K562 (cell line): ENCODE data around the gene CCNL1. TPM values are rescaled to one million over a fixed set of nuclear protein-coding genes. Genes with fewer than 3 reads are reported as not detected.

ENCODE experiments used
- ATAC-seq: fragments of 200-7000 bp; cut with Tn5 transposase; 3 replicates; pipeline ENCODE4 v1.9.1; 2020; ENCODE audit warnings: moderate library complexity
- BruUV-seq: library from RNA; stranded (reverse); fragments of 400-500 nt; replicated peaks from 2 replicates; lab custom pipeline; 2021; lab: Mats Ljungman, UMichigan
- CTCF ChIA-PET: fragments of 300-600 bp; formaldehyde crosslinking; extraction: SDS; loops from one replicate; lab custom pipeline; 2021; ENCODE audit warnings: low intra/inter-chr PET ratio; lab: Yijun Ruan, JAX
- POLR2A ChIA-PET: fragments of 300-600, 350-650 bp; sonication (Branson Sonifier 250); formaldehyde crosslinking; extraction: SDS; loops from one replicate; lab custom pipeline; 2021; ENCODE audit warnings: antibody characterized with exemption, inconsistent platforms; lab: Yijun Ruan, JAX
- DNase-seq, 4 experiments: peaks; one replicate each; pipeline versions ENCODE4 v3.0.0 to v3.0.0-alpha.2; 2011 to 2018; ENCODE audit warnings: low spot score in 3 of 4, mixed read lengths in 3 of 4; ENCODE audit errors: extremely low read depth in 1 of 4
- FAIRE-seq: peaks from 2 replicates; lab custom pipeline; 2011; peaks lifted over from hg19 to GRCh38; lab: Jason Lieb, UNC
- H2AFZ ChIP-seq: 2 replicates; pipeline ENCODE4 v1.6.0; 2011; ENCODE audit warnings: low read depth, low read length, control low read depth, inconsistent platforms
- H3K27ac ChIP-seq: fragments of 200-600 bp; 3 replicates; pipeline ENCODE4 v1.8.0; 2011; ENCODE audit warnings: low read depth, mild to moderate bottlenecking, control low read depth, inconsistent platforms, low read length, moderate library complexity, mixed read lengths; ENCODE audit errors: extremely low read depth
- H3K27me3 ChIP-seq, 2 experiments: fragments of 300-600 bp in 1 of 2; 2 replicates in 1 of 2; 3 replicates in 1 of 2; pipeline versions ENCODE4 v1.6.0 to v1.8.0; 2011; ENCODE audit warnings: inconsistent platforms in 2 of 2, low read length in 2 of 2, mild to moderate bottlenecking in 1 of 2, mixed read lengths in 1 of 2, moderate library complexity in 1 of 2; ENCODE audit not compliant: control insufficient read depth in 2 of 2, insufficient read depth in 2 of 2
- H3K36me3 ChIP-seq: fragments of 300-600 bp; 3 replicates; pipeline ENCODE4 v1.8.0; 2011; ENCODE audit warnings: mild to moderate bottlenecking, low read length, inconsistent platforms; ENCODE audit not compliant: control insufficient read depth, insufficient read depth
- H3K4me1 ChIP-seq, 2 experiments: fragments of 200-600 bp in 1 of 2; replicated peaks in 1 of 2; 2 replicates in 1 of 2; 3 replicates in 1 of 2; pipeline versions ENCODE4 v1.5.1 to v1.8.0; 2011; ENCODE audit warnings: inconsistent platforms in 2 of 2, low read length in 2 of 2, mild to moderate bottlenecking in 1 of 2, mixed read lengths in 1 of 2, moderate library complexity in 1 of 2; ENCODE audit not compliant: control insufficient read depth in 2 of 2, insufficient read depth in 2 of 2
- H3K4me2 ChIP-seq: 2 replicates; pipeline ENCODE4 v1.6.1; 2011; ENCODE audit warnings: low read length, control low read depth, inconsistent platforms, mixed read lengths; ENCODE audit not compliant: insufficient read depth
- H3K4me3 ChIP-seq: fragments of 200-600 bp; sonication (generic), shearing (Covaris generic); 2 replicates; pipeline ENCODE4 v1.5.1; 2016; ENCODE audit warnings: control low read depth, inconsistent platforms
- H3K79me2 ChIP-seq: fragments of 200-600 bp; 3 replicates; pipeline ENCODE4 v1.8.0; 2011; ENCODE audit warnings: low read length, inconsistent platforms; ENCODE audit not compliant: control insufficient read depth, insufficient read depth
- H3K9ac ChIP-seq, 2 experiments: 2 replicates each; pipeline versions ENCODE4 v1.6.0 to v1.6.1; 2011; ENCODE audit warnings: low read depth in 2 of 2, low read length in 2 of 2, control low read depth in 1 of 2, inconsistent platforms in 1 of 2, mild to moderate bottlenecking in 1 of 2, mixed read lengths in 1 of 2; ENCODE audit not compliant: insufficient read depth in 1 of 2
- H3K9me1 ChIP-seq: one replicate; pipeline ENCODE4 v1.6.0; 2011; ENCODE audit warnings: inconsistent platforms, mild to moderate bottlenecking, low read length, moderate library complexity; ENCODE audit not compliant: control insufficient read depth, insufficient read depth
- H3K9me3 ChIP-seq: replicated peaks from 2 replicates; pipeline ENCODE4 v1.5.1; 2011; ENCODE audit warnings: low read depth, low read length, inconsistent platforms; ENCODE audit not compliant: control insufficient read depth, insufficient read depth
- H4K20me1 ChIP-seq: replicated peaks from 2 replicates; pipeline ENCODE4 v1.6.1; 2011; ENCODE audit warnings: low read length, inconsistent platforms, mixed read lengths; ENCODE audit not compliant: control insufficient read depth, insufficient read depth
- MEF2A ChIP-seq: IDR thresholded peaks from 2 replicates; pipeline ENCODE4 v1.6.1; 2011; ENCODE audit warnings: low read depth, mild to moderate bottlenecking, low read length, moderate library complexity; ENCODE audit not compliant: control insufficient read depth
- MYC ChIP-seq, 2 experiments: fragments of 250-450 bp in 1 of 2; sonication (Bioruptor Pico) in 1 of 2; IDR thresholded peaks; 2 replicates each; pipeline versions ENCODE4 v1.5.1 to v1.6.1; 2012 to 2021; ENCODE audit warnings: low read depth in 2 of 2, borderline replicate concordance in 1 of 2, improper control_type of control experiment in 1 of 2, low read length in 1 of 2, mild to moderate bottlenecking in 1 of 2, moderate library complexity in 1 of 2
- YY1 ChIP-seq, 3 experiments: IDR thresholded peaks; 2 replicates each; pipeline ENCODE4 v1.6.1; 2011; ENCODE audit warnings: low read length in 2 of 3, mild to moderate bottlenecking in 2 of 3, moderate library complexity in 2 of 3, borderline replicate concordance in 1 of 3, control low read depth in 1 of 3, low read depth in 1 of 3; ENCODE audit not compliant: insufficient read depth in 3 of 3, insufficient replicate concordance in 2 of 3, control insufficient read depth in 1 of 3, insufficient read length in 1 of 3; ENCODE audit errors: extremely low read depth in 1 of 3
- ZBTB17 ChIP-seq: fragments of 450-650 bp; formaldehyde crosslinking; IDR thresholded peaks from 2 replicates; pipeline ENCODE4 v1.4.0; 2020; ENCODE audit warnings: mild to moderate bottlenecking
- WGBS: fragments of 100-300 bp; shearing (Covaris generic); methylation state at CpG from one replicate; pipeline ENCODE4 v1.1.6; 2016; ENCODE audit warnings: low coverage, mixed read lengths; ENCODE audit not compliant: insufficient coverage; ENCODE audit errors: missing lambda C conversion rate; 5-methylcytosine and 5-hydroxymethylcytosine counted together
- in situ Hi-C: fragments of 300-500 bp; cut with MboI; formaldehyde crosslinking; loops from 4 replicates; pipeline ENCODE4 v1.15.0; 2018; ENCODE audit warnings: inconsistent platforms, mixed read lengths
- intact Hi-C: fragments of 100-400 bp; cut with micrococcal nuclease; formaldehyde crosslinking; loops from 2 replicates; pipeline ENCODE4 v1.14.2; 2022
- polyA plus RNA-seq, 8 experiments: library from polyadenylated mRNA; depleted of rRNA in 4 of 8; stranded (reverse) in 5 of 8; unstranded in 3 of 8; fragments of >200 nt; fragmentation: Nextera tagmentation in 2 of 8; fragmentation: Illumina TruSeq in 1 of 8; extraction: Ambion mirVana in 2 of 8; extraction: Trizol in 1 of 8; gene quantifications; 2 replicates each; pipeline versions ENCODE4 v1.2.1 to v1.2.3, GENCODE V29; 2011 to 2014; ENCODE audit warnings: inconsistent platforms in 1 of 8, missing spikeins in 1 of 8
- total RNA-seq, 7 experiments: library from RNA; depleted of rRNA in 6 of 7; stranded (reverse); fragments of >200 nt in 6 of 7; fragmentation: Illumina TruSeq in 2 of 7; extraction: Trizol in 2 of 7; gene quantifications; 2 replicates each; pipeline versions ENCODE4 v1.2.1 to v1.2.3, GENCODE V29; 2011 to 2021; ENCODE audit warnings: low replicate concordance in 1 of 7

Gene CCNL1
- total and polyA plus RNA-seq, 9 of the 15 experiments (the other 6 are each of a cell fraction or from before 2014, with no cell fraction given), result 16.1 to 186 (median 132) TPM

- ChIA-PET CTCF (no interaction called here), POLR2A (interaction anchor here (1.2 to 1.8 kb wide), 2 partner anchors 9 to 10 kb away, joined by 5 to 6 read pairs; no protein-coding TSS in a partner anchor)
- TF ChIP-seq ZBTB17 (CRISPR knock-in tag) (0 out of 2 replicates have a peak, but pooled peaks have one; percentile 18), YY1 (IDR thresholded peaks at IDR 0.05; ENCODE audit: borderline replicate concordance in 1 of 3, control insufficient read depth in 1 of 3, extremely low read depth in 1 of 3, insufficient read depth in 3 of 3, insufficient read length in 1 of 3, insufficient replicate concordance in 2 of 3, low read depth in 1 of 3, low read length in 2 of 3) (peak in 1 of 3 experiments; percentile 11), MYC (IDR thresholded peaks at IDR 0.05; ENCODE audit: low read depth, low read length) (no peak), MYC (CRISPR knock-in tag; IDR thresholded peaks at IDR 0.05; ENCODE audit: borderline replicate concordance, low read depth) (no peak), MEF2A (peak; percentile 52; the same call in 1 of the 2 replicates)
- H3K36me3 ChIP-seq, result no peaks in the 10 kb centered on the region
- 47% methylated on average over 8 of the region's 8 CpGs for WGBS
- H2AFZ ChIP-seq, result peak overlapping the region; percentile 82
- peak overlapping the region; percentile 6; the same call in 1 of the 2 replicates for H3K4me2 ChIP-seq
- intact Hi-C loops (no loop called here), in situ Hi-C loops (no loop called here)
- BruUV-seq, result no TSS peak
- peak; percentile 34 for ATAC-seq
- peaks cover 0 to 33% of the 10 kb centered on the region in 2 experiments; a peak in 4 of 5 replicates for H3K4me1 ChIP-seq
- H3K27me3 ChIP-seq, result no peaks in the 10 kb centered on the region
- no peak for DNase-seq
- no peak overlapping the region for H3K4me3 ChIP-seq
- H3K9ac ChIP-seq, result peak overlapping the region in 1 of 2 experiments; percentile 13; a peak in 1 of 4 replicates
- FAIRE-seq, result peak; percentile 62
- H4K20me1 ChIP-seq, result no peaks in the 10 kb centered on the region
- no peaks in the 10 kb centered on the region for H3K9me1 ChIP-seq
- H3K79me2 ChIP-seq, result no peaks in the 10 kb centered on the region
- H3K9me3 ChIP-seq, result no peaks in the 10 kb centered on the region
- H3K27ac ChIP-seq, result no peak overlapping the region
Measured at GRCh38 chr3:157100608-157101396, 59.1 kb downstream of the CCNL1 start.
